HG03175 (cell line): ENCODE data around the gene EGFL7.

Experiments
- ATAC-seq: cut with Tn5 transposase; IDR thresholded peaks from one replicate; pipeline ENCODE4 v1.9.1; 2021; ENCODE audit warnings: mild to moderate bottlenecking, moderate library complexity; ENCODE audit not compliant: unreplicated experiment

EGFL7 gene

DNA sequence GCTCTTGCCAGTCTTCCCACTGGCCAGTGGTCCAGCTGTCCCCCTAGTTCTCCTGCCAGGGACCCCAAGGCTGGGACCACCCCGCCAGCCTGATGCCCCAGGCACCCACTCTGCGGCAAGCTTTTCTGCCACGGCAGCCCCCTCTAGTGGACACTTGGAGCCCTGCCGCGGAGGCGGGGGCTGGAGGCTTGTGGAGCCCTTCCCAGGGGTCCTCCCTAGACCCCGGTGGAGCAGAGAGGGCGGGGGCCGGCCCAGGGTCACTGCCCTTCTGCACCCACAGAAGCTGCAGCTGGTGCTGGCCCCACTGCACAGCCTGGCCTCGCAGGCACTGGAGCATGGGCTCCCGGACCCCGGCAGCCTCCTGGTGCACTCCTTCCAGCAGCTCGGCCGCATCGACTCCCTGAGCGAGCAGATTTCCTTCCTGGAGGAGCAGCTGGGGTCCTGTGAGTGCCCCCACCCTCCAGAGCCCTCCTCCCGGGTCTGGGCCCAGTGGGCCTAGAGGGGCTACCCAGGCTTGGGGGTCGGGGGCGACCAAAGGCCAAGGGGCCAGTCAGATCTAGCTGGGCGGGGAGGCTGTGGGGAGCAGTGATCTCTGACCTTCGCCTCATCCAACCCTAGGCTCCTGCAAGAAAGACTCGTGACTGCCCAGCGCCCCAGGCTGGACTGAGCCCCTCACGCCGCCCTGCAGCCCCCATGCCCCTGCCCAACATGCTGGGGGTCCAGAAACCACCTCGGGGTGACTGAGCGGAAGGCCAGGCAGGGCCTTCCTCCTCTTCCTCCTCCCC is 9.1 kb downstream of the EGFL7 start:
- ATAC-seq, result no peak

DNA sequence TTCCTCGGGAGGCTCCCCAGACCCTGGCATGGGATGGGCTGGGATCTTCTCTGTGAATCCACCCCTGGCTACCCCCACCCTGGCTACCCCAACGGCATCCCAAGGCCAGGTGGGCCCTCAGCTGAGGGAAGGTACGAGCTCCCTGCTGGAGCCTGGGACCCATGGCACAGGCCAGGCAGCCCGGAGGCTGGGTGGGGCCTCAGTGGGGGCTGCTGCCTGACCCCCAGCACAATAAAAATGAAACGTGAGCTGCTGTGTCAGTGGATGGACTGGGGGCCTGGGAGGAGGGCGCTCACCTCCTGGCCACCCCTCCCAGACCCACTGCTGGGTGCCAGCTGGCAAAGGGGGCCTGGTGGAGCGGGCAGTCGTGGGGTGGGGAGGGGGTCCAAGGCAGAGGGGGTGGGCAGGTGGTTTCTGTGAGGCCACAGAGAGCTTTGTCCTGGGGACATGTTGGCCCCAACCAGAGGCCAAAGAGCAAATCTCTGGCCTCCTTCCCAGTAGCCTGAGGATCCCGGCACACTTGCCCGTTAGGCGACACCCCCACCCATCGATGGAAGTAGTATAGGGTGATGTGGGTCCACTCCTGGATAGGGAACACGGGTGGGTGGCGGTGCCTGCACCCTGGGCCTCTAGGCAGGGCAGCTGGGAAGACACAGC is 9.8 kb downstream of the EGFL7 start:
- ATAC-seq, result no peak

- no peak for ATAC-seq
Measured at GRCh38 chr9:136673088-136673974, 10.6 kb downstream of the EGFL7 start.

DNA sequence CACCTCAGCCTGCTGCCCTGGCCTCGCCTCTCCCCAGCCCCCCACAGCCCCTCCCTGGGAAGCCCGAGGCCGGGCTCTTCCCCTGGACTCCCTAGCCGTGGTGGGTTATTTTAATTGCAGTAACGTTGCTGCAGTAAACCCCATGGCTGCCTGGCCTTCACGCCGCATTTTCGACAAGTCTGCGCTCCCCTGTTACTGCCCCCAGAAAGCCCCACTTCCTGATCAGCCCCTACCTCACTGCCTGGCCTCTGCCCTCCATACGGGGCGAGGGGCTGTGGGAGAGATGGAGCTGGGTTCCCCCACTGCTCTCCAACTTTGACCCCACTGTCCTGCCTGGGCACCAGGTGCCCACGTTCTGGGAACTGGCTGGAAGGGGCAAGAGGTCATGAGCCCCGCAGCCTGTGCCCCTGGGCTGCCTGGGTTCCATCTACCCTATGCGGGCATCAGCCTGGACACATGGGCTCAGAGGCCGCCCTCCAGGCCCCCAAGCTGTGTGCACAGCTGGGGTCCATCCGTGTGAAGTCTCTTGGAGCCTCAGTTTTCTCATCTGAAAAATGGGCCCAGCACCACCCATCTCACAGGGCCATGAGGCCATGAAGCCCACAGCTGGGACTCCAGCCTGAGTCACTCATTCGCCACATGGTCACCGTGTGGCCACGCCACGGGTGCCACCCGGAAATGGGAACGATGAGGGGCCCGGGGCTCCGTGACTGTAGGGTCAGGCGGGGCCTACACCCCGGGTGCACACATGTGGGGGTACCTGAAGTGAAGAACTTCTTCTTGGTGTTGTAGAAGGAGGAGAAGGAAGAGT is 11.5 kb downstream of the EGFL7 start:
- ATAC-seq, result no peak

GRCh38 chr9:136674786-136675349 is 12.2 kb downstream of the EGFL7 start:
- no peak for ATAC-seq

GRCh38 chr9:136675477-136676296 is 13.0 kb downstream of the EGFL7 start:
- no peak for ATAC-seq

GRCh38 chr9:136676297-136676794 is 13.6 kb downstream of the EGFL7 start:
- ATAC-seq, result no peak

DNA sequence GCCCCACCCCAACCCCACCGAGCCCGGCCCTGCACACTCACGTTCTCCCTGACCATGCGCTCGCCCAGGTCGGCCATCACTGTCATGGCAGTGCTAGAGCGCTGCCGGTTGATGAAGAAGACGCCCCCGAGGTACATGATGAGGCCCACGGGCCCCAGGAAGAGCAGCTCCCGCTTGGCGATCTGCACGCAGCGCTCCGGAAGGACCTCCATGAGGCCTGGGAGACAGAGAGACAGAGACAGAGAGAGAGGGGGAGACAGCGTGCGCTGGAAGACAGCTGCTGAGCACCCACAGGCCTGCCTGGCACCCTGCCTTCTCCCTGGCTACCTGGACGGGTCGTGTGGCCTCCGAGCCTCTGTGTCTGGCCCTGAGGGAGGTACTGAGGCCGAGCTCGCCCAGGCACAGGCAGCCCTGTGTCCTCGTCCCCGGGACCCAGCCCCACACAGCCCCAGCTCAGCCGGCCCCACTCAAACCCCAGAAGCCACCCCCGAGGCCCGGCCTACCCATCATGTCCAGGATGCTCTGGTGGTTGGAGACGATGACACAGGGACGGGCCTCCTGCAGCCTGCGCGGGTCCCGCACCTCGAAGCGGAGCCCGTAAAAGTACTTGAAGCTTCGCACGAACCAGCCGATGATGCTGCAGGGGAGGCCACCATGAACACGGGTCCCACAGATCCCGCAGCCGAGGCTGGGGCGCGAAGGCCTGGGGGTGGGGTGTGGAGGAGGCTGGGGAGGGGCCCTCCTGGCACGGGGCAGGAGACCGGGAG is 14.4 kb downstream of the EGFL7 start:
- no peak for ATAC-seq

DNA sequence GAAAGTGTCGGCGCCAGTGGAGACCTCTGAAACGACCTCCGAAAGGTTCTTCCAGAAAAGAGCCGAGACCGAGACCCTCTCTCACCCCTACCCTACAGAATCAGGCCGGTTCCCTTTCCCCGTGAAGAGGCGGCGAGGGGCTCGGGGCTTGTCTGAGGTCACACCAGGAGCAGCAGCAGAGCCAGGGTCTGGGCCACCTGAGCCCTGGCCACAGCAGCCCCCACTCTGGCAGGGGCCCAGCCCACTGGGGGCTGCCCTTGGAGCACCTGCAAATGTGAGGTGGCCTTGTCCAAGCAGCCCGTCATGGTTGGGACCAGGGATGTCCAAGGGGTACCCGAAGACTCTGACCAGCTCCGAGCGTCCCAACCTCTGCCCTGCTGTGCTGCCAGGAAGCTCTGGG is 15.3 kb downstream of the EGFL7 start:
- ATAC-seq, result no peak

DNA sequence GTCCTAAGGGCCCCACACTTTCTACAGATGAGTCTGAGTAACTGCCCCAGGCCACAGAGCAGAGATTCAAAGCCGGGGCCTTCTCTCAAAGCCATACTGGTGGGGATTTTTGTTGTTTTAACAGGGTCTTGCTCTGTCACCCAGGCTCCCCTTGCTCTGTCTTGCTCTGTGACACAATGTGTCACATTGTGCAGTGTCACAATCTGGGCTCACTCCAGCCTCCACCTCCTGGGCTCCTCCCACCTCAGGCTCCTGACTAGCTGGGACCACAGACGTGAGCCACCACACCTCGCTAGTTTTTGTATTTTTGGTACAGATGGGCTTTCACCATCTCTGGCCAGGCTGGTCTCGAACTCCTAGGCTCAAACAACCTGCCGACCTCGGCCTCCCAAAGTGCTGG is 15.9 kb downstream of the EGFL7 start:
- no peak for ATAC-seq

GRCh38 chr9:136679431-136679941 is 16.8 kb downstream of the EGFL7 start:
- ATAC-seq, result no peak

DNA sequence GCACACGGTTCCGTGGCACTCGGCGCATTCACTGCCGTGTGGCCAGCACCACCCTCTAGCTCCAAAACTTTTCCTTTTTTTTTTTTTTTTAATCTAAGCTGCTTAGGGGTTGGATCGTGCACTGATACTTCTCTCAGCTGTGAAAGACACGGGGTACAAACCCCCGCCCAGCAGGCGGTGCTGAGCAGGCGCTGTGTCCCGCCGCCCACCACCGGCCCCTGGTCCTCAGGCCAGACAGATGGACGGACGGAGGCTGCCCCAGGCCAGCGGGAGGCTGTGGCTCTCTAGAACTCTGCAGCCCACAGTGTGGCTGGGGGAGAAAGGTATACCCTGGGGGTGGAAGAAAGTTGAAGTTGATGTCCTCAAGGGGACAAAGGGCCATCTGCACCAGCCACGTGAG is 18.3 kb downstream of the EGFL7 start:
- ATAC-seq, result no peak

DNA sequence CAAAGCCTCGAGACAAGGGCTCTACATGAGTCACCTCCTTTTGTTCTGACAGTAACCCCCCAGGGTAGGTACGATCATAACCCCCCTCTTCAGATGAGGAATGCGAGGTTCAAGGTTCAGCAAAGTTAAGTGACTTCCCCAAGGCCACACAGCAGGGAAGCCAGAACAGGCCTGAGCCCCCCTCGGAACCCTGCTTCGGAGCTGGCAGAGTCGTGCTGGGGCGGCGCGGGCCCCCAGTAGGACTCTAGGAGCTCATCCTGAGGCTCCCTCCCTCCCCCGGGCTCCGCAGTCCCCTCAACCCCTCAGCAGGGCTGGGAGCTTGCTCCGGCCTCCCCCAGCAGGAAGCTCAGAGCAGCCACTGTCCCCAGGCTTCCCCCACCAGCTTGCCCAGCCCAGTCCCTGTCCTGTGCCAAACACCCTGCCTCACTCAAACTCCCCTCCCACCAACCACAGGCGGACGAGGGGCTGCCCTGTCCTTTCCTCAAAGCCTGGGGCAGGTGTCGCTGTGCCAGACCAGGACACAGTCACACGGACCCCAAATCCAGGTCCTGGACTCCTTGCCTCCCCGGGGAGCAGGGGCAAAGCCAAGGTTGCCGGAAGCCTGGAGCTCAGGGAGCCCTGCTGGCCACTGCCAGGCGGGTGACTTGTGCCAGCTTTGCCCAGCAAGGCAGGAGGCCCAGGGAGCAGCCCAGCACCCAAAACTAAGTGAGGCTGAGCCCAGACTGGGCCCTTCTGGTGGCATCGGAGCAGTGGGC is 19.4 kb downstream of the EGFL7 start:
- ATAC-seq, result no peak

- no peak for ATAC-seq
Measured at GRCh38 chr9:136682710-136683109, 20.0 kb downstream of the EGFL7 start.

DNA sequence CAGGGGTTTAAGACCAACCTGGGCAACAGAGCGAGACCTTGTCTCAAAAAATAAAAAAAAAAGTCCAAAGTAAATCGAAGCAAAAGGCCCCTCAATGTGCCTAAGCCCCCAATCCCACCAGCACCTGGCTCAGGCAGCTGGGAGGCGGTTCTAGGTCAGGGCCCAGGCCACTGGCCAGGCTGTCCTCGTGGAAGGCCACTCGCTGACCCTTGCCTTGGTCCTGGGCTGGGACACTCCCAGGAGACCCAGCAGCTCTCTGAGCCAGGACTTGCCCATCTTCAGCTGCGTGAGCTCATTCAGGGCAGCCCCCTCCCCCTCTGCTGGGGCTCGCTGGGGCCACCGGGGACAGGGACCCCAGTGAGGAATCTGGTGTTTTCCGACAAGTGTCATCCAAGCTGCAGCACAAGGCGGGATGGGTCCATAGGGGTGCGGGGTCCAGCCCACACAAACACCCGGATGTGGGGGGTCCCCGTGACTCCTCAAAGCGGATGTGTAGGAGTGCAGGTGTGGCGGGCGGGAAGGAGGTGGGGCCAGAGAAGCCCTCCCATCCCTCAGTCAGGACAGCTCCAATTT is 20.5 kb downstream of the EGFL7 start:
- no peak for ATAC-seq

DNA sequence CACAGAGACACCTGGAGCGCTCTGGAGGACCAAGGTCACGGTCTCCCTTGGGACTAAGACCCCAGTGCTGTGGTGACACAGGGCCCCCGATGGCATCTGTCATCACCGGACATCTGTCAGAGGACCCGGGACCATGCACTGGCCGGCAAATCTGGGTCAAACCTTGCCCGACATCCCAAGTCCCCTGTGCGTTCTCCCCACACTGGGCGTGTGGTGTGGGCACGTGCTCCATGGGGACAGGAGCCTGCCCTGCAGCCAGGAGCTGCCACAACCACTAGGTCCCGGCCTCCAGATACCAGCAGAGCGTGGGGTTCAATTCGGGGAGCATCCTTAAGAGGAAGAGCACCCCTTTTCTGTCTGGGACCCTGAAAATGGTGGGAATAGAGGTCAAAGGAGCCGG is 21.0 kb downstream of the EGFL7 start:
- ATAC-seq, result no peak

GRCh38 chr9:136684339-136684738 is 21.6 kb downstream of the EGFL7 start:
- no peak for ATAC-seq
